Stimulated activated CD4-positive, alpha-beta T cell treated with anti-CD3 and anti-CD28 coated beads, TNF-alpha, amount 100 ng/mL, for 24 hours (primary cell): ENCODE results near the gene NID1.
A peak's percentile ranks its signal among the peaks of the same experiment; 100 is the strongest.
"Not testable (repeated sequence)": the region's sequence is repeated elsewhere in the genome, so short reads cannot be mapped to it uniquely, and the experiment has no call there.

Source experiments
- DNase-seq, 3 experiments: peaks; one replicate each; pipeline ENCODE4 v3.0.0-alpha.2; 2020; ENCODE audit warnings: low read depth in 3 of 3

The NID1 gene

GRCh38 chr1:235997049-235997448 is 67.8 kb downstream of the NID1 start:
- DNase-seq = no peak

- no peak for DNase-seq
Measured at GRCh38 chr1:235996048-235996785, 68.7 kb downstream of the NID1 start.

- DNase-seq = no peak
Measured at GRCh38 chr1:235995511-235995910, 69.4 kb downstream of the NID1 start.

DNA sequence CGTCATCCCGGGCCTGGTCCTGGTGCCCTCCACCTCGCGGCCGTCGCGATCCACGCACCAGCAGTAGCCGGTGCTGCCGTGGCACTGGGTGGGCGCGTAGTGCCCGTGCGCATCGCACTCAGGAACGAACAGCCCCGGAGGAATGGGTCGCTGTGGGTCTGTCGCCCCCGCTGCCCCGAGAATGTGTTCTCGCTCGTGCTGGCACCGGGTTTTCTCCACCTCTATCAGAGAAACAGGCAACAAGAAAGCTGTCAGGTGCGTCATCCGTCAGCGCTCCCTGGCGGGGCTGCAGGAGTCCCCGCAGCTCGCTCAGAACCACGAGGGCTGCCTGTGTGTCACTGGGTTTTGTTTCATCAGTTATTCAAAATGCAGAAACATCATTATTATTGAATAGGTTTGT is 71.2 kb downstream of the NID1 start:
- DNase-seq = no peak

GRCh38 chr1:235992868-235993267 is 72.0 kb downstream of the NID1 start:
- no peak for DNase-seq

DNA sequence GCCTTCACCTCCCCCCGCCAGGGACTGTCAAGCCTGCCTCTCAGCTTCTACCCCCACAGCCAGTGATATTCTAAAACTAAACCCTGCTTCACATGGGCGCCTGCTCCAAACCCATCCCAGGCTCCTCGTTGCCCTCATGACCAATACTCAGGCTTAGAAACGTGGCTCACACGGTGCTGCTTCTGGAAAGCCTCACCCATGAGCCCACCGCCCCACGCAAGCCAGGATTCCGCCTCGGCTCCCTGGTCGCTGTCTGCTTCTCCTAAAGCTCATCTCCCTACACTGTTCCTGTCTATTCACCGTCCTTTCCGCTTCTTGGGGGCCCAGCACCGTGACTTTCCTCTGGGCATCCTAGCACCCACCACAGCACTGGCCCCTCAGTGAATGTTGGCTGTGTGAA is 72.5 kb downstream of the NID1 start:
- no peak for DNase-seq

GRCh38 chr1:235990330-235990795 is 74.5 kb downstream of the NID1 start:
- no peak for DNase-seq

DNA sequence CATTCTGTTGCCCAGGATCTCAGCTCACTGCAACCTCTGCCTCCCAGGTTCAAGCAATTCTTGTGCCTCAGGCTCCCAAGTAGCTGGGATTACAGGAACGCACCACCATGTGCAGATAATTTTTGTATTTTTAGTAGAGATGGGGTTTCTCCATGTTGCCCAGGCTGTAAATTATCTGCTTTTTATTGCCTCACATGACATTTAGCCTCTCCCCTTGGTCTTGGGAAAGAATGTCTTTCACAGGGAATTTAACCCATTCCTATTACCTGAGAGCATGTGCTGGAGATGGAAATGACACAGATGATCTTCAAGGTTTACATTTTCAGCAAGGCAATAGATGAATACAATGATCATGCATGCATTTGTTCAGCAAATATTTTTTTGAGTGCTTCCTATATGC is 75.8 kb downstream of the NID1 start:
- no peak for DNase-seq

DNA sequence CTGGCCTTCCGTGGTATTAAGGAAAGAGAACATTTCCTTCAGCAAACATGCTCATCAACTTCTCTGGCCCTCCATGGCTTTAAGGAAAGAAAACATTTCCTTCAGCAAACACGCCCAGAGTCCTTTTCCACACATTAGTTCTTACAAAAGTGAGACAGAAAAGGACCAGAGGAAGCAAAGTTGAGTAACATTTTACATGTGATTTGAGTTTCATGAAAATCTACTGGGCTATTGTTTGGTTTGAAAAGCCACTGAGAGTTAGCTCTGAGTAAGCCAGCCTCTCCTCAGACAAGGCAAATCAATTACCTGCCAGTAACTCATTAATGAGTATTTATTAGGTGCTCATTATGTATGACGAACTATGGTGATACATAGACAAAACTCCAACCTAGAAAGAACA is 78.0 kb downstream of the NID1 start:
- no peak for DNase-seq

DNA sequence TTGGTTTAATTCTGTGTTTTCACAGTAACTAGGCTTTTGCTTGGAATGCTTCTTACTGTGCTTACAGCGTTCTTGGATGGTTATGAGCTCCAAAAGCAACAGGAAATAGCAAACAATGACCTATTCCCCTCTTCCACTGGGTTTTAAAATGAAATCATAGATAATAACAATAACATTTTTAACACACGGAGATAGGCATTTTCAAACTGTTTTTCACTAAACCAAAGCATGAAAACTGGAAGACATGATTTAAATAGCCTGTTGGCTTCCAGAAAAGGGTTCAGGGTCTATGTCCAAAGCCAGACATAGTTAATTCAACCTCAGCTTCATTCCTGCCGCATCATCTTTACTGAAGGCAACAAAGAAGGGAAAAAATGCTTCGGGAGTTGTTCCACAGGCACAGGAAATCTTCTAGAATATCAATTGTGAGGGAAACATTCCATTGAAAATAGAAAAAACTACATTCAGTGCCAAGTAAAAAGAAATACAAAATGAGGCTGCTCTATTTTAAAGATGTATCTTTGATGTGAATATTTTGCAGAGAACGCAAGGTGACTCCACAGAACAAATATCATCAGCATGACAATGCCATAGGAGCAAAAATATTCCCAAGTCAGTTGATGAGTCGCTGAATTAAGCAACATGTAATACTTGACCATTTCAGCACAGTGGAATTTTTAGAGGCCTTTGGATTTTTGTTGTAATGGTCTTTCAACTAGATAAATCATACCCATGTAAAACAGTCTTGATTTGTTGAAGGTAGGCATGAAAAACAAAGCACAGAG is 80.7 kb downstream of the NID1 start:
- DNase-seq = no peak

DNA sequence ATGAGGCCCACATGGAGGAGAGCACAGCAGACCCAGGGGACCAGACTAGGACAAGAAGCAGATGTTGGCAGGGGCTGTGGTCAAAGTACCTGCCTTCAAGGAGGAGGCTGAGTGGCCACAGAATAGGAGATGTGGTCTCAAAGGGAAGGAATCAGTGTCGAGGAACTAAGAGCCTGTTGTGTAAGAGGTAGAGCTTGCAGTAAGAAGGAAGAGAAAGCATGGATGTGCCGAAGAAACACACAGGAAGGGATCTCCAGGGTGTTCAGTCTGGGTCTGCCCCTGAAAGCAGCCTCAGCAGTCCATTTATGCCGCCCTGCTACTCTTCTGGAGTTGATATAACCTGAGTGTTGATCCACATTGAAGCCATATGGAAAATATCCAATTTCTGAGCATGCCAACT is 83.9 kb downstream of the NID1 start:
- no peak for DNase-seq

GRCh38 chr1:235979716-235980333 is 85.1 kb downstream of the NID1 start:
- no peak for DNase-seq

DNA sequence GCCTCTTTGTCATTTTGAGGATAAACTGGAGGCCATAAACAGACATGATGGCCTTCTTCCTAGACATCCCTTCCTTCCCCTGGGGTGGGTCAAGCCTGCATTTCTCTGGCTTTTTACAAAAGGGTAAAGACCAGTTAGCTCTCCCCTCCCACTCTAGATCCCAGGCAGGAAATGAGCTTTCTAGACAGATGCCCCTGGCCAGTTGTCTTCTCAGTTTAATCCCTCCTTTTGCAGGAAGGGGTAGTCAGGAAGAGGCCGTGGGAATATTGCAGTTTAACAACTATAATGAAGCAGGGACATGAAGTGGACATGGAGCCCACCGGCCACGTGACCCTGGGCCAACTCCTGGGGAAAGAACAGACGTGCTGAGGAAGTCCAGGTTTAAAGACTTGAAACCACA is 85.7 kb downstream of the NID1 start:
- no peak for DNase-seq

- no peak for DNase-seq
Measured at GRCh38 chr1:235976490-235976889, 88.4 kb downstream of the NID1 start.

DNA sequence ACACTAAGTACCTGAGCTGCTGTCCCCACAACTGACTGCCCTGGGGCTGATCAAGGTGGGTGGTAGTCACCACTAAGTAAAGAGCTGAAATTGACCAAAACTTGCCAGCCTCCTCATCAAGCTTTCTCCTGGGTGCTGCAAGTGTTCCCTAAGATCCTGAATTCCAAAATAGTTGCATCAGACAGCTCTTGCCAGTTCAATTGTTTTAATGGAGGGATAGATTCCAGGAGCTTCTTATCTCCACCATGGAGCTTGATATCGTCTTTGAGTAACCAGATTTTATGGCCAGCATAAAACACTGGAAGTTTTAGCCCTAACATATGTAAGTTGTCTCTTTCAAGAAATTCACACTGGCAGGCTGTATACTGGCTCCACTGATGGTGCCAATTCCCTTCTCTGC is 90.3 kb downstream of the NID1 start:
- no peak for DNase-seq

DNA sequence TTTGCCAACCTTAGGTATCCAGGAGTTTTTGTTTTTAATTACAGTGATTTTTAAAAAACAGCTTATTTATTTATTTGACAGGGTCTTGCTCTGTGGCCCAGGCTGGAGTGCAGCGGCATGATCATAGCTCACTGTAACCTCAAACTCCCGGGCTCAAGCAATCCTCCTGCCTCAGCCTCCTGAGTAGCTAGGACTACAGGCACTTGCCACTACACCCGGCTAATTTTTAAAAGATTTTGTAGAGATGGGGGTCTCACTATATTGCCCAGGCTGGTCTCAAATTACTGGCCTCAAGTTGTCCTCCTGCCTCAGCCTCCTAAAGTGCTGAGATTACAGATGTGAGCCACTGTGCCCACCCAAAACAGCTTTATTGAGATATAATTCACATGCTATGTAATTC is 92.2 kb downstream of the NID1 start:
- not testable (repeated sequence) for DNase-seq

DNA sequence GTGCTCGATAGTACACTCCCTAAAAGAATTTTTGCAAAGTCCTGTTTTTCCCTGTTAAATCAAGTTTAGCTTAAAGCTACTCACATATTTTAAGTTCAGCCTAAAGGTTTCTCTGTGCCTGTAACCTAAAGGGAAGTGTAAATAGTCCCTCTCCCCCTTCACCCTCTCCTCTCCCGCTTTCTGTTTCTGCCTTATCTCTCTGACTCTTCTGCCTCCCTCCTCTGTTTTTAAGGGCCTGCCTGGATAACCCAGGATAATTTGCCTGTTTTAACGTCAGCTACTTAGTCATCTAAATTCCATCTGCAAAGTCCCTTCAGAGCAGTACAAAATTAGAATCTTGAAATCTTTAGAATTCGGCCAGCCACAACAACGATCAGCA is 92.6 kb downstream of the NID1 start:
- no peak for DNase-seq

GRCh38 chr1:235971571-235972310 is 93.1 kb downstream of the NID1 start:
- peak; percentile 74 to 86 (median 80) for DNase-seq

DNA sequence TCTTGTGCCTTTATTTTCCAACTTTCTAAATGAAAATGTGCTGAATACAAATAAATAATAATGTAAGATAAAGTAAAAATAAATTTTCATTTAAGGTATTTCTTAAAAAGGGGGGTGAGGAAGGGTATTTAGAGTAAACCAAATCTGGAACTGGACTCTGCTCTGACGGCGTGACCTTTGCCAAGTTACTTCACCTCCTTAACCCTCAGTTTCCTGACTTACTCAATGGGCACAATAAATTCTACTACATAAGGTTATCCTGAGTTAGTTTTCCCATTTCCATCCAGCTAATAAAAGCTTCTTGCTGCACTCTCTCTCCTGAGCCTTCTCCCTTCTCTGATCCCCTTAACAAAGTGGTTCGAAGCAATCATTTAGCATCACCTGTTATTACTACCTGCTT is 93.9 kb downstream of the NID1 start:
- DNase-seq = no peak

GRCh38 chr1:235968831-235969230 is 96.1 kb downstream of the NID1 start:
- DNase-seq = no peak

DNA sequence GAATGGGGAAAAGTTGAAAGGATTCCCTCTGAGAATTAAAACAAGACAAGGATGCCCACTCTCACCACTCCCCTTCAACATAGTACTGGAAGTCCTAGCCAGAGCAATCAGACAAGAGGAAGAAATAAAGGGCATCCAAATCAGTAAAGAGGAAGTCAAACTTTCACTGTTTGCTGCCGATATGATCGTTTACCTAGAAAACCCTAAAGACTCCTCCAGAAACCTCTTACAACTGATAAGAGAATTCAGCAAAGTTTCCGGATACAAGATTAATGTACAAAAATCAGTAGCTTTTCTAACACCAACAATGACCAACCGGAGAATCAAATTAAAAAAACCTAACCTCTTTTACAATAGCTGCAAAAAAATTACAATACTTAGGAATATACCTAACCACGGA is 98.8 kb downstream of the NID1 start:
- DNase-seq = not testable (repeated sequence)

DNA sequence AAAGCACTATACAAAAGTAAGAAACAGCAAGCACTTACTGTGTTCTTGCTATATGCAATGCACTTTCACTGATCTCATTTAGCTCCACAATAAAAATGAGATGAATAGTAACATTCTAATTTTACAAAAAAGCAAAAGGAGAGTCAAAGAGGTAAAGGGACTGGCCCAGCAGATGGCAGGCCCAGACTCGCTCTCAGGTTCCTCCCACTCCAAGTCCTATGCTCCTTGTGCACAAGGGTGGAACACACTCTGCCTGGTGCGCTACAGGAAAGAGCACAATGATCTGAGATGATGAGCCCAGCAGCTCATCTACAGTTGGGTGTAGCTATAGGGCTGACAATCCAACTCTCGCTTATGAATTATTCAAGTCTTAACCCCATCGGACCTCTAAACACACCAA is 104.1 kb downstream of the NID1 start:
- no peak for DNase-seq
